WTC11 (cell line): Measurements from ENCODE around the gene LTA. TPM values are rescaled to one million over a fixed set of nuclear protein-coding genes. Genes with fewer than 3 reads are reported as not detected.

Experiments used
- ATAC-seq: fragments of 200-7000 bp; cut with Tn5 transposase; 2 replicates; pipeline ENCODE4 v1.10.0; 2021; ENCODE audit warnings: mild to moderate bottlenecking, moderate library complexity
- CTCF ChIA-PET: fragments of 300-600 bp; sonication (Branson Sonifier 250); formaldehyde crosslinking; loops from one replicate; lab custom pipeline; 2021; ENCODE audit warnings: antibody characterized with exemption; lab: Charles Lee
- POLR2A ChIA-PET: fragments of 350-600 bp; sonication (Branson Sonifier 250); formaldehyde crosslinking; loops from one replicate; lab custom pipeline; 2021; ENCODE audit warnings: antibody characterized with exemption; lab: Charles Lee
- DNase-seq: peaks from one replicate; pipeline ENCODE4 v3.0.0; 2021; ENCODE audit warnings: low spot score
- H3K27ac Mint-ChIP-seq: 2 replicates; pipeline ENCODE4 v1.8.0; 2021; ENCODE audit warnings: mixed read lengths
- H3K27me3 Mint-ChIP-seq: 2 replicates; pipeline ENCODE4 v1.8.0; 2021; ENCODE audit warnings: low read depth, mild to moderate bottlenecking, moderate library complexity, mixed read lengths
- H3K36me3 Mint-ChIP-seq: 2 replicates; pipeline ENCODE4 v1.8.0; 2021; ENCODE audit warnings: mixed read lengths
- H3K4me1 Mint-ChIP-seq: 2 replicates; pipeline ENCODE4 v1.8.0; 2022; ENCODE audit warnings: mixed read lengths
- H3K4me3 Mint-ChIP-seq: 2 replicates; pipeline ENCODE4 v1.8.0; 2021; ENCODE audit warnings: mild to moderate bottlenecking, moderate library complexity, mixed read lengths
- H3K9me3 Mint-ChIP-seq: 2 replicates; pipeline ENCODE4 v1.8.0; 2021; ENCODE audit warnings: mixed read lengths
- ATF6 ChIP-seq: sonication (generic); formaldehyde crosslinking; IDR thresholded peaks from 2 replicates; pipeline ENCODE4 v1.8.1; 2023; ENCODE audit warnings: mild to moderate bottlenecking, missing genetic modification reagents
- CREB1 ChIP-seq: sonication (generic); formaldehyde crosslinking; IDR thresholded peaks from 2 replicates; pipeline ENCODE4 v1.8.0; 2023; ENCODE audit warnings: mild to moderate bottlenecking, missing genetic modification reagents
- CREM ChIP-seq: sonication (generic); formaldehyde crosslinking; IDR thresholded peaks from 2 replicates; pipeline ENCODE4 v1.8.1; 2022; ENCODE audit warnings: mild to moderate bottlenecking, missing genetic modification reagents, moderate library complexity
- GABPB1 ChIP-seq: sonication (generic); formaldehyde crosslinking; IDR thresholded peaks from 2 replicates; pipeline ENCODE4 v1.8.1; 2023; ENCODE audit warnings: mild to moderate bottlenecking, missing genetic modification reagents
- HMGA2 ChIP-seq: fragments of 250-450 bp; sonication (Bioruptor Pico); IDR thresholded peaks from 2 replicates; pipeline ENCODE4 v1.4.0; 2021; ENCODE audit warnings: mild to moderate bottlenecking, moderate library complexity
- NFYB ChIP-seq: sonication (generic); formaldehyde crosslinking; conservative IDR thresholded peaks from 2 replicates; pipeline ENCODE4 v1.8.0; 2022; ENCODE audit warnings: low read depth, missing genetic modification reagents
- RELA ChIP-seq: sonication (generic); formaldehyde crosslinking; IDR thresholded peaks from 2 replicates; pipeline ENCODE4 v1.8.1; 2022; ENCODE audit warnings: missing genetic modification reagents, mild to moderate bottlenecking, borderline replicate concordance
- SP1 ChIP-seq: sonication (generic); formaldehyde crosslinking; conservative IDR thresholded peaks from 2 replicates; pipeline ENCODE4 v1.8.1; 2022; ENCODE audit warnings: missing genetic modification reagents
- TCF7 ChIP-seq: sonication (generic); formaldehyde crosslinking; IDR thresholded peaks from 2 replicates; pipeline ENCODE4 v1.8.0; 2022; ENCODE audit warnings: mild to moderate bottlenecking, low read depth, missing genetic modification reagents, moderate library complexity
- ZBTB43 ChIP-seq: sonication (generic); formaldehyde crosslinking; IDR thresholded peaks from 2 replicates; pipeline ENCODE4 v1.8.1; 2023; ENCODE audit warnings: mild to moderate bottlenecking, missing genetic modification reagents
- ZNF138 ChIP-seq: sonication (generic); formaldehyde crosslinking; conservative IDR thresholded peaks from 2 replicates; pipeline ENCODE4 v1.8.1; 2022; ENCODE audit warnings: mild to moderate bottlenecking, moderate library complexity, missing genetic modification reagents
- ZNF219 ChIP-seq: sonication (generic); formaldehyde crosslinking; IDR thresholded peaks from 2 replicates; pipeline ENCODE4 v1.8.0; 2023; ENCODE audit warnings: missing genetic modification reagents, mild to moderate bottlenecking, borderline replicate concordance
- ZNF232 ChIP-seq: sonication (generic); formaldehyde crosslinking; IDR thresholded peaks from 2 replicates; pipeline ENCODE4 v1.8.0; 2022; ENCODE audit warnings: mild to moderate bottlenecking, missing genetic modification reagents
- ZNF416 ChIP-seq: fragments of 250-450 bp; sonication (Bioruptor Pico); IDR thresholded peaks from 2 replicates; pipeline ENCODE4 v1.9.0; 2021; ENCODE audit warnings: mild to moderate bottlenecking, inconsistent platforms
- total RNA-seq: library from RNA; stranded (reverse); gene quantifications from 3 replicates; pipeline ENCODE4 v1.2.3, GENCODE V29; 2021
- TF ChIP-seq, protein P1 (sequence below): sonication (generic); formaldehyde crosslinking; IDR thresholded peaks from 2 replicates; pipeline ENCODE4 v1.8.0; 2022; ENCODE audit warnings: mild to moderate bottlenecking, missing genetic modification reagents
- TF ChIP-seq, protein P2 (sequence below): sonication (generic); formaldehyde crosslinking; IDR thresholded peaks from 2 replicates; pipeline ENCODE4 v1.8.1; 2022; ENCODE audit warnings: low read depth, mild to moderate bottlenecking, moderate library complexity, missing genetic modification reagents, borderline replicate concordance
- TF ChIP-seq, protein P3 (sequence below): fragments of 250-450 bp; sonication (Bioruptor Pico); IDR thresholded peaks from 2 replicates; pipeline ENCODE4 v1.9.0; 2021; ENCODE audit warnings: moderate library complexity, mild to moderate bottlenecking, inconsistent platforms, borderline replicate concordance
- TF ChIP-seq, protein P4 (sequence below): sonication (generic); formaldehyde crosslinking; IDR thresholded peaks from 2 replicates; pipeline ENCODE4 v1.8.1; 2023; ENCODE audit warnings: mild to moderate bottlenecking, missing genetic modification reagents, borderline replicate concordance
- TF ChIP-seq, protein P5 (sequence below): fragments of 200-600 bp; IDR thresholded peaks from 2 replicates; pipeline ENCODE4 v1.8.0; 2022; ENCODE audit warnings: antibody characterized with exemption
- TF ChIP-seq, protein P6 (sequence below): sonication (generic); formaldehyde crosslinking; IDR thresholded peaks from 2 replicates; pipeline ENCODE4 v1.8.1; 2022; ENCODE audit warnings: missing genetic modification reagents, borderline replicate concordance

Gene LTA
- total RNA-seq, 1 experiment from 2014 or later: 0.46 TPM

GRCh38 chr6:31574106-31575061, 2.3 kb downstream of the LTA start:
- no peaks in the 10 kb centered on the region for H3K9me3 Mint-ChIP-seq
- DNase-seq: no peak
- POLR2A ChIA-PET: no interaction called here
- no peak overlapping the region for H3K4me3 Mint-ChIP-seq
- H3K27ac Mint-ChIP-seq: no peak overlapping the region
- H3K36me3 Mint-ChIP-seq: no peaks in the 10 kb centered on the region
- H3K27me3 Mint-ChIP-seq: peaks cover 32% of the 10 kb centered on the region
- CTCF ChIA-PET: interaction anchor here (0.6 to 15.1 kb wide), 13 partner anchors 8 to 132 kb away, joined by 3 to 293 read pairs (median 3); partner anchors contain the start of genes ATP6V1G2, LST1, LTB and NCR3
- H3K4me1 Mint-ChIP-seq: peaks cover 21% of the 10 kb centered on the region
- TF ChIP-seq ZBTB43 (no peak), HMGA2 (CRISPR knock-in tag) (no peak), NFYB (CRISPR knock-in tag) (no peak), CREB1 (CRISPR knock-in tag) (no peak), ZNF416 (no peak), ZNF232 (CRISPR knock-in tag) (no peak), TCF7 (CRISPR knock-in tag) (no peak), ATF6 (CRISPR knock-in tag) (no peak), CREM (CRISPR knock-in tag) (no peak), RELA (CRISPR knock-in tag) (no peak), ZNF219 (CRISPR knock-in tag) (no peak), ZNF138 (CRISPR knock-in tag) (no peak), SP1 (CRISPR knock-in tag) (no peak), GABPB1 (CRISPR knock-in tag) (no peak)
- TF ChIP-seq, protein P1, sequence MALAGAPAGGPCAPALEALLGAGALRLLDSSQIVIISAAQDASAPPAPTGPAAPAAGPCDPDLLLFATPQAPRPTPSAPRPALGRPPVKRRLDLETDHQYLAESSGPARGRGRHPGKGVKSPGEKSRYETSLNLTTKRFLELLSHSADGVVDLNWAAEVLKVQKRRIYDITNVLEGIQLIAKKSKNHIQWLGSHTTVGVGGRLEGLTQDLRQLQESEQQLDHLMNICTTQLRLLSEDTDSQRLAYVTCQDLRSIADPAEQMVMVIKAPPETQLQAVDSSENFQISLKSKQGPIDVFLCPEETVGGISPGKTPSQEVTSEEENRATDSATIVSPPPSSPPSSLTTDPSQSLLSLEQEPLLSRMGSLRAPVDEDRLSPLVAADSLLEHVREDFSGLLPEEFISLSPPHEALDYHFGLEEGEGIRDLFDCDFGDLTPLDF (CRISPR knock-in tag): no peak
- TF ChIP-seq, protein P2, sequence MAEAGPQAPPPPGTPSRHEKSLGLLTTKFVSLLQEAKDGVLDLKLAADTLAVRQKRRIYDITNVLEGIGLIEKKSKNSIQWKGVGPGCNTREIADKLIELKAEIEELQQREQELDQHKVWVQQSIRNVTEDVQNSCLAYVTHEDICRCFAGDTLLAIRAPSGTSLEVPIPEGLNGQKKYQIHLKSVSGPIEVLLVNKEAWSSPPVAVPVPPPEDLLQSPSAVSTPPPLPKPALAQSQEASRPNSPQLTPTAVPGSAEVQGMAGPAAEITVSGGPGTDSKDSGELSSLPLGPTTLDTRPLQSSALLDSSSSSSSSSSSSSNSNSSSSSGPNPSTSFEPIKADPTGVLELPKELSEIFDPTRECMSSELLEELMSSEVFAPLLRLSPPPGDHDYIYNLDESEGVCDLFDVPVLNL (CRISPR knock-in tag): no peak
- TF ChIP-seq, protein P3, sequence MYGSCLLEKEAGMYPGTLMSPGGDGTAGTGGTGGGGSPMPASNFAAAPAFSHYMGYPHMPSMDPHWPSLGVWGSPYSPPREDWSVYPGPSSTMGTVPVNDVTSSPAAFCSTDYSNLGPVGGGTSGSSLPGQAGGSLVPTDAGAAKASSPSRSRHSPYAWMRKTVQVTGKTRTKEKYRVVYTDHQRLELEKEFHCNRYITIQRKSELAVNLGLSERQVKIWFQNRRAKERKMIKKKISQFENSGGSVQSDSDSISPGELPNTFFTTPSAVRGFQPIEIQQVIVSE (CRISPR knock-in tag): no peak
- TF ChIP-seq, protein P4, sequence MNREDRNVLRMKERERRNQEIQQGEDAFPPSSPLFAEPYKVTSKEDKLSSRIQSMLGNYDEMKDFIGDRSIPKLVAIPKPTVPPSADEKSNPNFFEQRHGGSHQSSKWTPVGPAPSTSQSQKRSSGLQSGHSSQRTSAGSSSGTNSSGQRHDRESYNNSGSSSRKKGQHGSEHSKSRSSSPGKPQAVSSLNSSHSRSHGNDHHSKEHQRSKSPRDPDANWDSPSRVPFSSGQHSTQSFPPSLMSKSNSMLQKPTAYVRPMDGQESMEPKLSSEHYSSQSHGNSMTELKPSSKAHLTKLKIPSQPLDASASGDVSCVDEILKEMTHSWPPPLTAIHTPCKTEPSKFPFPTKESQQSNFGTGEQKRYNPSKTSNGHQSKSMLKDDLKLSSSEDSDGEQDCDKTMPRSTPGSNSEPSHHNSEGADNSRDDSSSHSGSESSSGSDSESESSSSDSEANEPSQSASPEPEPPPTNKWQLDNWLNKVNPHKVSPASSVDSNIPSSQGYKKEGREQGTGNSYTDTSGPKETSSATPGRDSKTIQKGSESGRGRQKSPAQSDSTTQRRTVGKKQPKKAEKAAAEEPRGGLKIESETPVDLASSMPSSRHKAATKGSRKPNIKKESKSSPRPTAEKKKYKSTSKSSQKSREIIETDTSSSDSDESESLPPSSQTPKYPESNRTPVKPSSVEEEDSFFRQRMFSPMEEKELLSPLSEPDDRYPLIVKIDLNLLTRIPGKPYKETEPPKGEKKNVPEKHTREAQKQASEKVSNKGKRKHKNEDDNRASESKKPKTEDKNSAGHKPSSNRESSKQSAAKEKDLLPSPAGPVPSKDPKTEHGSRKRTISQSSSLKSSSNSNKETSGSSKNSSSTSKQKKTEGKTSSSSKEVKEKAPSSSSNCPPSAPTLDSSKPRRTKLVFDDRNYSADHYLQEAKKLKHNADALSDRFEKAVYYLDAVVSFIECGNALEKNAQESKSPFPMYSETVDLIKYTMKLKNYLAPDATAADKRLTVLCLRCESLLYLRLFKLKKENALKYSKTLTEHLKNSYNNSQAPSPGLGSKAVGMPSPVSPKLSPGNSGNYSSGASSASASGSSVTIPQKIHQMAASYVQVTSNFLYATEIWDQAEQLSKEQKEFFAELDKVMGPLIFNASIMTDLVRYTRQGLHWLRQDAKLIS (CRISPR knock-in tag): no peak
- TF ChIP-seq, protein P5, sequence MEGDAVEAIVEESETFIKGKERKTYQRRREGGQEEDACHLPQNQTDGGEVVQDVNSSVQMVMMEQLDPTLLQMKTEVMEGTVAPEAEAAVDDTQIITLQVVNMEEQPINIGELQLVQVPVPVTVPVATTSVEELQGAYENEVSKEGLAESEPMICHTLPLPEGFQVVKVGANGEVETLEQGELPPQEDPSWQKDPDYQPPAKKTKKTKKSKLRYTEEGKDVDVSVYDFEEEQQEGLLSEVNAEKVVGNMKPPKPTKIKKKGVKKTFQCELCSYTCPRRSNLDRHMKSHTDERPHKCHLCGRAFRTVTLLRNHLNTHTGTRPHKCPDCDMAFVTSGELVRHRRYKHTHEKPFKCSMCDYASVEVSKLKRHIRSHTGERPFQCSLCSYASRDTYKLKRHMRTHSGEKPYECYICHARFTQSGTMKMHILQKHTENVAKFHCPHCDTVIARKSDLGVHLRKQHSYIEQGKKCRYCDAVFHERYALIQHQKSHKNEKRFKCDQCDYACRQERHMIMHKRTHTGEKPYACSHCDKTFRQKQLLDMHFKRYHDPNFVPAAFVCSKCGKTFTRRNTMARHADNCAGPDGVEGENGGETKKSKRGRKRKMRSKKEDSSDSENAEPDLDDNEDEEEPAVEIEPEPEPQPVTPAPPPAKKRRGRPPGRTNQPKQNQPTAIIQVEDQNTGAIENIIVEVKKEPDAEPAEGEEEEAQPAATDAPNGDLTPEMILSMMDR: no peak
- TF ChIP-seq, protein P6, sequence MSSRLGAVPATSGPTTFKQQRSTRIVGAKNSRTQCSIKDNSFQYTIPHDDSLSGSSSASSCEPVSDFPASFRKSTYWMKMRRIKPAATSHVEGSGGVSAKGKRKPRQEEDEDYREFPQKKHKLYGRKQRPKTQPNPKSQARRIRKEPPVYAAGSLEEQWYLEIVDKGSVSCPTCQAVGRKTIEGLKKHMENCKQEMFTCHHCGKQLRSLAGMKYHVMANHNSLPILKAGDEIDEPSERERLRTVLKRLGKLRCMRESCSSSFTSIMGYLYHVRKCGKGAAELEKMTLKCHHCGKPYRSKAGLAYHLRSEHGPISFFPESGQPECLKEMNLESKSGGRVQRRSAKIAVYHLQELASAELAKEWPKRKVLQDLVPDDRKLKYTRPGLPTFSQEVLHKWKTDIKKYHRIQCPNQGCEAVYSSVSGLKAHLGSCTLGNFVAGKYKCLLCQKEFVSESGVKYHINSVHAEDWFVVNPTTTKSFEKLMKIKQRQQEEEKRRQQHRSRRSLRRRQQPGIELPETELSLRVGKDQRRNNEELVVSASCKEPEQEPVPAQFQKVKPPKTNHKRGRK (CRISPR knock-in tag): no peak
- peak; percentile 59 for ATAC-seq
